Heart left ventricle (tissue), 16 donors: ENCODE measurements around the gene PTX4. TPM values are rescaled to one million over a fixed set of nuclear protein-coding genes. Genes with fewer than 3 reads are reported as not detected.
A peak's percentile ranks its signal among the peaks of the same experiment; 100 is the strongest.

Experiments
- ATAC-seq, 4 donors: fragments of 200-7000 bp; cut with Tn5 transposase; one replicate each; pipeline ENCODE4 v1.9.1; 2020 to 2022; ENCODE audit warnings: moderate library complexity in 4 of 4, mild to moderate bottlenecking in 3 of 4, moderate number of reproducible peaks in 1 of 4
- DNase-seq, 5 donors: peaks; one replicate each; pipeline ENCODE4 v3.0.0-alpha.2; 2020
- H3K27ac ChIP-seq, 12 donors: fragments of 200-600 bp; sonication (generic) in 4 of 12; one replicate each; pipeline versions ENCODE4 v1.5.0 to v1.8.0; 2016 to 2022; ENCODE audit warnings: mild to moderate bottlenecking in 2 of 12
- H3K27me3 ChIP-seq, 9 donors: fragments of 200-600 bp; sonication (generic) in 2 of 9; one replicate each; pipeline versions ENCODE4 v1.5.1 to v1.8.0; 2016 to 2022; ENCODE audit warnings: mild to moderate bottlenecking in 3 of 9
- H3K36me3 ChIP-seq, 9 donors: fragments of 200-600 bp; sonication (generic) in 2 of 9; one replicate each; pipeline versions ENCODE4 v1.5.0 to v1.8.0; 2018 to 2022; ENCODE audit warnings: mild to moderate bottlenecking in 2 of 9
- H3K4me1 ChIP-seq, 12 donors: fragments of 200-600 bp; sonication (generic) in 4 of 12; one replicate each; pipeline versions ENCODE4 v1.5.0 to v1.8.0; 2016 to 2022; ENCODE audit warnings: mild to moderate bottlenecking in 3 of 12
- H3K4me3 ChIP-seq, 12 donors: fragments of 200-600 bp; sonication (generic) in 4 of 12; one replicate each; pipeline versions ENCODE4 v1.5.0 to v1.8.0; 2017 to 2022; ENCODE audit warnings: mild to moderate bottlenecking in 9 of 12, moderate library complexity in 4 of 12
- H3K9me3 ChIP-seq, 12 donors: fragments of 200-600 bp; sonication (generic) in 4 of 12; one replicate each; pipeline versions ENCODE4 v1.5.0 to v1.8.0; 2016 to 2022; ENCODE audit warnings: mild to moderate bottlenecking in 1 of 12
- CTCF ChIP-seq, 12 donors: fragments of 200-600 bp; sonication (generic) in 4 of 12; IDR thresholded peaks; one replicate each; pipeline versions ENCODE4 v1.5.0 to v1.8.0; 2018 to 2022; ENCODE audit warnings: antibody characterized with exemption in 12 of 12, mild to moderate bottlenecking in 5 of 12
- POLR2A ChIP-seq, 2 donors: fragments of 450-650 bp; IDR thresholded peaks; one replicate each; pipeline ENCODE4 v1.6.1; 2017; ENCODE audit warnings: antibody characterized with exemption in 2 of 2, mild to moderate bottlenecking in 2 of 2, moderate library complexity in 2 of 2
- WGBS, 4 donors: extraction: QIAGEN DNeasy Blood & Tissue Kit in 2 of 4; methylation state at CpG; one replicate each; pipeline versions ENCODE4 v1.1.5 to v1.1.7; 2013 to 2018; 5-methylcytosine and 5-hydroxymethylcytosine counted together
- intact Hi-C, 10 donors: fragments of 100-400 bp; cut with DNase I; formaldehyde crosslinking; loops; one replicate each; pipeline versions ENCODE4 v1.11.1 to v1.14.2; 2022
- polyA plus RNA-seq, 2 donors: library from polyadenylated mRNA; stranded (reverse); fragments of 200-250 nt; gene quantifications; one replicate each; pipeline ENCODE4 v1.2.3, GENCODE V29; 2013
- total RNA-seq, 9 donors: library from RNA; depleted of rRNA in 2 of 9; stranded (reverse); fragments of >200 nt in 2 of 9; fragmentation: NEBNext Ultra II Directional in 3 of 9; extraction: Animal tissue kit (Norgen Biotek cat#: 25700) in 3 of 9; gene quantifications; one replicate each; pipeline versions ENCODE4 v1.1.0 to v1.2.4, GENCODE V29; 2016 to 2023
- donor health status: ischemic (EF 13 %, LVEDD 7.1; RV severe dilation, severe dysfunction).
- donor health status: healthy with polysubstance abuse.
- donor health status: DM: no; HTN: yes; CAD: no.
- donor health status: DM: no; HTN: no; CAD: no.
- donor health status: ischemic (EF 25% LVEDD 6.9; RV normal size, moderate dysfunction).
- donor health status: ischemic (EF 25% LVEDD 5.7; RV mildly dilated, moderate dysfunction).
- donor health status: healthy.
- donor health status: DM: yes; HTN: yes; CAD: no.
- donor health status: ischemic (EF 35%, LVEDD 5.7; RV mildly dilated, moderate dysfunction).
- donor health status: nonischemic (EF 11% LVEDD 7.7; RV severe dilation, severe dysfunction).
- donor health status: DM: yes; HTN: yes; CAD: no.
- donor health status: PGD.
- donor health status: ischemic (EF 29% LVEDD 5.4; RV normal size, mild dysfunction).
- donor health status: nonischemic (EF 23%, LVEDD 6.1; RV moderate dilation, normal function).

PTX4 gene
- total and polyA plus RNA-seq, 11 donors: 0.04 to 0.23 (median 0.20) TPM; not detected in 8

- Histone ChIP-seq H3K27me3 (peaks cover 0 to 15% (median 0%) of the 10 kb centered on the region in 9 donors), H3K9me3 (no peaks in the 10 kb centered on the region), H3K4me1 (peaks cover 14 to 77% (median 61%) of the 10 kb centered on the region in 12 donors), H3K36me3 (peaks cover 0 to 8% (median 2%) of the 10 kb centered on the region in 9 donors), H3K27ac (peak overlapping the region; percentile 92 to 99 (median 96)), H3K4me3 (peak overlapping the region in 11 of 12 donors; percentile 6 to 93 (median 88))
- ATAC-seq (peak; percentile 11 to 41 (median 33)), DNase-seq (peak; percentile 64 to 85 (median 84))
- 42 to 71% (median 57%) methylated on average over 13 to 35 of the region's 35 CpGs for WGBS, 4 donors
- intact Hi-C loops: loop anchor here in 4 of 10 donors (1.0 to 5.0 kb wide), 3 partner anchors 39 to 81 kb away; partner anchors contain the start of genes TELO2 (in 2 of the 4), CRAMP1 (in 1 of the 4) and IFT140 (in 1 of the 4)
- TF ChIP-seq POLR2A (IDR thresholded peaks at IDR 0.05) (peak in 1 of 2 donors; percentile 57), CTCF (IDR thresholded peaks at IDR 0.05) (peak in 1 of 12 donors; percentile 18)
Observed at GRCh38 chr16:1530883-1531637, 42.3 kb upstream of the PTX4 start.

- peaks cover 0 to 11% (median 0%) of the 10 kb centered on the region in 9 donors for H3K27me3 ChIP-seq
- intact Hi-C loops: loop anchor here in 3 of 10 donors (5.0 kb wide), 2 partner anchors 38 to 82 kb away; partner anchors contain the start of genes TELO2 (in 2 of the 3), CRAMP1 (in 1 of the 3) and IFT140 (in 1 of the 3)
- no peak for ATAC-seq
- DNase-seq: no peak
- peak overlapping the region in 7 of 12 donors; percentile 9 to 92 (median 88) for H3K4me3 ChIP-seq
- peaks cover 14 to 73% (median 58%) of the 10 kb centered on the region in 12 donors for H3K4me1 ChIP-seq
- TF ChIP-seq POLR2A (IDR thresholded peaks at IDR 0.05): no peak
- TF ChIP-seq CTCF (IDR thresholded peaks at IDR 0.05): no peak
- H3K9me3 ChIP-seq: no peaks in the 10 kb centered on the region
- H3K36me3 ChIP-seq: peaks cover 0 to 1% (median 0%) of the 10 kb centered on the region in 9 donors
- WGBS, 4 donors: 77 to 86% (median 80%) methylated on average over 23 to 27 of the region's 27 CpGs
- H3K27ac ChIP-seq: peak overlapping the region; percentile 92 to 99 (median 96)
Observed at GRCh38 chr16:1530349-1530882, 41.7 kb upstream of the PTX4 start.

- intact Hi-C loops: loop anchor here in 1 of 10 donors (5.0 kb wide), 1 partner anchor 37 kb away; the partner anchor contains the start of gene TELO2
- no peaks in the 10 kb centered on the region for H3K9me3 ChIP-seq
- H3K36me3 ChIP-seq: no peaks in the 10 kb centered on the region
- H3K4me1 ChIP-seq: peaks cover 14 to 69% (median 58%) of the 10 kb centered on the region in 12 donors
- 88 to 94% (median 92%) methylated on average over 26 to 29 of the region's 29 CpGs for WGBS, 4 donors
- ATAC-seq (no peak), DNase-seq (peak in 1 of 5 donors; percentile 23)
- TF ChIP-seq POLR2A (IDR thresholded peaks at IDR 0.05): no peak
- H3K27ac ChIP-seq: peak overlapping the region in 4 of 12 donors; percentile 95 to 99 (median 96)
- peaks cover 0 to 5% (median 0%) of the 10 kb centered on the region in 9 donors for H3K27me3 ChIP-seq
- H3K4me3 ChIP-seq: no peak overlapping the region
Observed at GRCh38 chr16:1528921-1529537, 40.3 kb upstream of the PTX4 start.
